Activated naive CD8-positive, alpha-beta T cell (primary cell): ENCODE results near the gene TNFRSF13B.

Experiments used
- H3K27ac Mint-ChIP-seq: one replicate; pipeline ENCODE4 v1.8.0; 2021; ENCODE audit warnings: mixed read lengths
- H3K27me3 Mint-ChIP-seq: one replicate; pipeline ENCODE4 v1.8.0; 2021; ENCODE audit warnings: mixed read lengths
- H3K36me3 Mint-ChIP-seq: one replicate; pipeline ENCODE4 v1.8.0; 2021; ENCODE audit warnings: mixed read lengths
- H3K4me1 Mint-ChIP-seq: one replicate; pipeline ENCODE4 v1.8.0; 2021; ENCODE audit warnings: low read depth, mixed read lengths
- H3K4me3 Mint-ChIP-seq: one replicate; pipeline ENCODE4 v1.8.0; 2021; ENCODE audit warnings: mild to moderate bottlenecking, mixed read lengths
- H3K9me3 Mint-ChIP-seq: one replicate; pipeline ENCODE4 v1.8.0; 2021; ENCODE audit warnings: low read depth, mixed read lengths

Gene TNFRSF13B

DNA sequence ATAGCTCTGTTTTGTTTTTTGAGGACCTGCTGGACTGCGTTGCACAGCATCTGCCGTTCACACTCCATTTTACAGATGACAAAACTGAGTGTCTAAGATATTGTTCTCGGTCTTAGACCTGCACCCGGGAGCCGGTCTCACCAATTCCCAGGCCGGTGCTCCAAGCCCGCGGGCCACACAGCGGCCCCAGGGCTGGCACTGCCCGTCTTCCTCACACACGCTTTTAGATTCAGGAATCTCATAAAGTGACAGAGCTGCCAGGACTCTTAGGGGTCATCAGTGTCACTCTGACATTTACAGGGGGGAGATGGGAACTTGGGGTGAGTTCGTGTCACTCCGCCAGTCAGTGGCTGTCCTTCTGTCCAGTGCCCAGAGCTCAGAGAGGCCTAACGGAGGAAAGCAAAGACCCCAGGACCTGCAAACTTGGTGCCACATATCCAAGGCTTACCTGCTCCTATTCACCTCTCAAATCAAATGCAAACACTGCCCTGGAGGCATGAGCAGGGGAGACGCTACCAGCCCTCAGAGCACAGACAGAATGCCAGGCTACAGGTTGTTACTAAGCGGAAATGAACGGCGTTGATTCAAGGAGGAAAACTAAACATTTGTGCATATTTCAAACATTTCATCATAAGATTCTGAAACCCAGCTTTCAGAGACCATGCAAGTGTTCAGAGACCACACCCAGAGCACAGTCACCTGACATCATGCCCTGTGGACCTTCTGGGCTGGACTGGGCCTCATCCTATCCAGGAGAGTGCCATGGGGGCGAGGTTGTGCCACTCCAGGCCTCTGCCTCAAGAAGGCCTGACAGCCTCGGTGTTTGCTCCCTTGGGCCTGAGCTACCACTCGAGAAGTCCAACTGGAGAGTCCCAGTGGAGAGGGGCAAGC, 29.5 kb downstream of the TNFRSF13B start:
- H3K27me3 Mint-ChIP-seq = peaks cover 2% of the 10 kb centered on the region
- no peaks in the 10 kb centered on the region for H3K36me3 Mint-ChIP-seq
- no peaks in the 10 kb centered on the region for H3K9me3 Mint-ChIP-seq
- H3K4me3 Mint-ChIP-seq = no peak overlapping the region
- H3K27ac Mint-ChIP-seq = no peak overlapping the region
- H3K4me1 Mint-ChIP-seq = no peaks in the 10 kb centered on the region

DNA sequence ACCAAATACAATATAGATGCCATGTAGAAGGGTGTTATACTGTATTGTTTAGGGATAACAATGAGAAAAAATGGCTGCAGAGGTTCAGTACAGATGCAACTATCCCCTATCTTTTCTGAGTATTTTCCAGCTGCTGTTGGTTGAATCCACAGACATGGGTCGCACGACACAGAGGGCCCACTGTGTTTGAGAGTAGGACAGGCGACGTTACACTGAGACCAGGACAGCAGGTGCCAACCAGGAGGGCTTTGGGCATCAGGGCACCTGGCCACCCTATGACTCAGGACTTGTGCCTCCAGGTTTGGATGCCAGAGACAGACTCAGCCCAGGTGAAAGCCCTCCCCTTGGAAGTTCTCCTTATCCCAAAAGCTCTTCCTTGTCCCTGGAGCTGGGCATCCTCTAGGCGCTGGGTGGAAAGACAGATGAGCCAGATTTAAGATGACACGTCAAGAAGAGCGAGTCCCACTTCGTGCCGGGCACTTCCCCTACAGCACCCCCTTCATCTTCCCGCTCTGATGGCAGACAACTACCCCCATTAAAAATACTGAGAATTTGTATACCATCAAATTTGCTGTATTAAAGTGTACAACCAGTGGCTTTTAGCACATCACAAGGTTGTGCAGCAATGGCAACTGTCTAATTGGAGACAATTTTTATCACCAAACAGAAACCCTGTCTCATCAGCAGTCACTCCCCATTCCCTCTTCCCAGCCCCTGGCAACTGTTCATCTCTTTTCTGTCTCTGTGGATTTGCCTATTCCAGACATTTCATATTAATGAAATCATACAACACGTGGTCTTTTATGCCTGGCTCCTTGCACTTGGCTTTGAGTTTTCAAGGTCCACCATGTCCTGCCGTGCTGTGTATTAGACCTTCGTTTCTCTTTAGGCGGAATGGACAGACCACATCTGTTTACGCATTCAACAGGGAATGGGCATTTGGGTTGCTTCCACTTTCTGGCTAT, 30.6 kb downstream of the TNFRSF13B start:
- H3K27ac Mint-ChIP-seq = no peak overlapping the region
- no peaks in the 10 kb centered on the region for H3K36me3 Mint-ChIP-seq
- no peaks in the 10 kb centered on the region for H3K9me3 Mint-ChIP-seq
- peaks cover 2% of the 10 kb centered on the region for H3K27me3 Mint-ChIP-seq
- no peak overlapping the region for H3K4me3 Mint-ChIP-seq
- H3K4me1 Mint-ChIP-seq = no peaks in the 10 kb centered on the region

DNA sequence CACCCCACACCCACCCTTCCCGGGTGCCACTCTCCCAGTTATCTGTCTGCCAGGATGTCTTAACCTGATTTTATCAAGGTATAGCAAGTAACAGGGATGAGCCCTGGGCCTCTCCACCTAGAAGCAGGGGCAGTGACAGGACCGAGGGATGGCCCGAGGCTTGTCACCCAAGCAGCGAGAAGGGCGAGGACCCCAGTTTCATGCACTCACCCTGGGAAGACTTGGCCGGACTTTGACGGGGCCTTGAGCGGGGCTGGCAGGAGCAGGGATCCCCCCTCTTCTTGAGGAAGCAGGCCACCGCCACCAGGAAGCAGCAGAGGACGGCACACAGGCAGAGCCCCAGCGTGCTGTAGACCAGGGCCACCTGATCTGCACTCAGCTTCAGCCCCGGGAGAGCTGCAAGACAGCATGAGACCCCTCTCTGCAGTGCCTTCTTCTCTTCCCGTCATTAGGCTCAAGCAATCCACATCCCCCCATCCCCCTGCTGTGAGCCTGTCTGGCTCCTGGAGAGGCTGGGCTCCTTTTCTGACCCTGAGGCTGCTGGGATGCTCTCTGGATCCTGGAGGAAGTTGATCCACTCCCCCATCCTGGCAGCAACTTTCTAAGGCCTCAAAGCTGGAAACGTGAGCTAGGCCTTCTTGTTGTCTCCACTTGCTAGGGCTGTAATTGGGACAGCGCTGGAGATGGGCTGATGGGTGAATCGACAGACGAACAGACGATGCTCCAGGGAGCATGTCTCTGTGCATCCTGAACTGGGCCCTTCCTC, 31.6 kb downstream of the TNFRSF13B start:
- H3K27ac Mint-ChIP-seq = no peak overlapping the region
- H3K4me1 Mint-ChIP-seq = no peaks in the 10 kb centered on the region
- no peaks in the 10 kb centered on the region for H3K9me3 Mint-ChIP-seq
- H3K36me3 Mint-ChIP-seq = no peaks in the 10 kb centered on the region
- peaks cover 2% of the 10 kb centered on the region for H3K27me3 Mint-ChIP-seq
- H3K4me3 Mint-ChIP-seq = no peak overlapping the region

DNA sequence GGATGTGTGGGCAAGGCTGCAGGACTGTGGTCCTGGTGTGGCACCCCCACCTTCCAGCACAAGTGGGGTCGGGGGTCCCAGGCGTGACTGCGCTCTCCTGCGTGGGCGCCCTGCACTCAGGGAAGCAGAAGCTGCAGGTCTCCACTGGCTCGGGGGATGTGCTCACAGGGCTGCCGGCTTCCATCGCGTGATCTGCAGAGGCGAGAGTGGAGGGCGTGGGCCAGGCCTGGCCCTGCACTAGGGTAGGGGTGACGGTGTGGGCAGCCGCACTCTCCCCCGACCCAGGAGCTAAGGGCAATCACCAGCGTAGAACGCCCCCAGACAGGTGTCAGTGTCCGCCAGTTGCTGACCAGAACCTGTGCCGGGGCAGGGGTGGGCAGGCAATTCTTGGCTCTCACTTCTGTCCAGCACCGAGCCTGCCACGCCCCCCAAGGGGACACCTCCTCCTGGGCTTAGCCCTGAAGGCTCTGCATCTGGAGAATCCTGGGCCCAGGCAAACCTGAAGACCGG, 32.3 kb downstream of the TNFRSF13B start:
- Mint-ChIP-seq H3K4me3 (no peak overlapping the region), H3K27me3 (peaks cover 2% of the 10 kb centered on the region), H3K9me3 (no peaks in the 10 kb centered on the region), H3K27ac (no peak overlapping the region), H3K4me1 (no peaks in the 10 kb centered on the region), H3K36me3 (no peaks in the 10 kb centered on the region)

DNA sequence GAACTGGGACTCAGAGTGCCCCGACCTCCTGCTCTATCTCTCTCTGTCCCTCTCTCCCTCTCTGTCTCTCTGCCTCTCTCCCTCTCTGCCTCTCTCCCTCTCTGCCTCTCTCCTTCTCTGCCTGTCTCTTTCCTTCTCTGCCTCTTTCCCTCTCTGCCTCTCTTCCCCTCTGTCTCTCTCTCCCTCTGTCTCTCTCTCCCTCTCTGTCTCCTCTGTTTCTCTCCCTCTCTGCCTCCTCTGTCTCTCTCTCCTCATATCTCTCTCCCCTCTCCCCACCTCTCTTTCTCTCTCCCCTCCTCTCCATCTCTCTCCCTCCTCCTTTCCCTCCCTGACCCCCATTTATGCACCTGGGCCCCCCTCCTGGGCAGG, 32.7 kb downstream of the TNFRSF13B start:
- no peaks in the 10 kb centered on the region for H3K4me1 Mint-ChIP-seq
- peaks cover 2% of the 10 kb centered on the region for H3K27me3 Mint-ChIP-seq
- no peak overlapping the region for H3K27ac Mint-ChIP-seq
- no peaks in the 10 kb centered on the region for H3K36me3 Mint-ChIP-seq
- no peak overlapping the region for H3K4me3 Mint-ChIP-seq
- no peaks in the 10 kb centered on the region for H3K9me3 Mint-ChIP-seq

DNA sequence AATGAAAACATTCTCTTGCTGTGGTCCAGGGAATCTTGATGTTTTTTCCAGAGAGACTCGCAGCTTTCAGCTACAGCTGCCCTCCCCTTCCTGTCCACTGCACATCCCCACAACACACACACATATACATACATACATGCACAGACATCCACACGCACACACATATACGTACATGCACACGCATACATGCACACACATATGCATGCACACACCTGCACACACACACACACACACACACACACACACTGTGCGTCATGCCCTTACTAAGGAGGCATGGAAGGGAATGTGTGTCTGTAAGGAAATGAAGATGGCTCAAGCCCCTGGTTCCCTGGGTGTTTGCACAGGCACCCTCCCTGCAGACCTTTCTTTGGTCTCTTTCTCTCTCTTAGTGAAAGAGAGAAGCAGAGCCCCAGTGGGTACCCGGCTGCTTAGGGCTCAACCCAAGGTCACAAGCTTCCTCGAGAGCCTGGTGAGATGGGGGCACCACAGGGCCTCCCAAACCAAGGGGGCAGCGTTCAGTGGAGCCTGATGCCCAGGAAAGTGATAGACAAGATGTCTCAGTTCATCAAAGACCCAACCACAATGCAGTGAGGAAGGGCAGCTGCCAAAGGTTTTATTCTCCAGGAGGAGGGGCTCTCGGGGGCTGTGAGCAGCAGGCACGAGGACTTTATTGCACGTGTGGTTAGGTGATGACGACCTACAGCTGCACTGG, 33.3 kb downstream of the TNFRSF13B start:
- no peak overlapping the region for H3K27ac Mint-ChIP-seq
- H3K4me3 Mint-ChIP-seq = no peak overlapping the region
- no peaks in the 10 kb centered on the region for H3K9me3 Mint-ChIP-seq
- H3K36me3 Mint-ChIP-seq = no peaks in the 10 kb centered on the region
- no peaks in the 10 kb centered on the region for H3K4me1 Mint-ChIP-seq
- H3K27me3 Mint-ChIP-seq = peaks cover 2% of the 10 kb centered on the region

DNA sequence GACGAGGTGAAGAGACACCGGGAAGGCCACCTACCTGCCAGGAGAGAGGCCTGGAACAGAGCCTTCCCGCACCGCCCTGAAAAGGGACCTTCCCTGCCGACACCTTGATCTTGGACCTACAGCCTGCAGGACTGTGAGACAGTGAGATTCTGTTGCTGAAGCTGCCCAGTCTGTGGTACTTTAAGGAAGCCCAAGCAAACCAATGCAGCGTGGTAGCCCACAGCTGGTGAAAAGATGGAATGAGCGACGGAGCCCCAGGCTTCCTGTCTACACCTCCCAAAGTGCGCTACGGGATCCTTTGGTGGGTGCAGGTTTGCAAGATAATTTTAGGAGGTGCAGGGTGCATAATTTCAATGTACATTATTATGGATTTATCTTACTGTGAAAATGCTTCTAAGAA, 33.9 kb downstream of the TNFRSF13B start:
- no peaks in the 10 kb centered on the region for H3K4me1 Mint-ChIP-seq
- no peaks in the 10 kb centered on the region for H3K9me3 Mint-ChIP-seq
- H3K36me3 Mint-ChIP-seq = no peaks in the 10 kb centered on the region
- peaks cover 2% of the 10 kb centered on the region for H3K27me3 Mint-ChIP-seq
- no peak overlapping the region for H3K27ac Mint-ChIP-seq
- no peak overlapping the region for H3K4me3 Mint-ChIP-seq

DNA sequence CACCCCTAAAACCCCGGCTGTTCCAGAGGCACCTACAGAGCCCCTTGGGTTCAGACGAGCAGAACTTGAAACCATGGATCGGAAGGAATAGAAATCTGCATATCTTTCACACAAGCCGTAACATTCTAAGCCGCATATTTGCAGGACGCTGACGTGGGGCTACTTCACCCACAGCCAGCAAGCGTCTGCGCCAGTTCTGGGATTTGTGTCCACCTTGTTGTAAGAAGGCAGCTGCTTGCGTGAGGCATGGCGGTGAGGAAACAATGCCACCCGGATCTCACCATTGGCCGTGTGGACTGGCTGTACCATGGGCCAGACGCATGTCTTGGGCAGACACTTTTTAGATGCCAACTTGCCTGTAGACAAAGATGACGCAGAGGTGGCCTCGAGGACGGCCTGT, 34.5 kb downstream of the TNFRSF13B start:
- Mint-ChIP-seq H3K9me3 (no peaks in the 10 kb centered on the region), H3K4me3 (no peak overlapping the region), H3K4me1 (no peaks in the 10 kb centered on the region), H3K27me3 (peaks cover 2% of the 10 kb centered on the region), H3K36me3 (no peaks in the 10 kb centered on the region), H3K27ac (no peak overlapping the region)

DNA sequence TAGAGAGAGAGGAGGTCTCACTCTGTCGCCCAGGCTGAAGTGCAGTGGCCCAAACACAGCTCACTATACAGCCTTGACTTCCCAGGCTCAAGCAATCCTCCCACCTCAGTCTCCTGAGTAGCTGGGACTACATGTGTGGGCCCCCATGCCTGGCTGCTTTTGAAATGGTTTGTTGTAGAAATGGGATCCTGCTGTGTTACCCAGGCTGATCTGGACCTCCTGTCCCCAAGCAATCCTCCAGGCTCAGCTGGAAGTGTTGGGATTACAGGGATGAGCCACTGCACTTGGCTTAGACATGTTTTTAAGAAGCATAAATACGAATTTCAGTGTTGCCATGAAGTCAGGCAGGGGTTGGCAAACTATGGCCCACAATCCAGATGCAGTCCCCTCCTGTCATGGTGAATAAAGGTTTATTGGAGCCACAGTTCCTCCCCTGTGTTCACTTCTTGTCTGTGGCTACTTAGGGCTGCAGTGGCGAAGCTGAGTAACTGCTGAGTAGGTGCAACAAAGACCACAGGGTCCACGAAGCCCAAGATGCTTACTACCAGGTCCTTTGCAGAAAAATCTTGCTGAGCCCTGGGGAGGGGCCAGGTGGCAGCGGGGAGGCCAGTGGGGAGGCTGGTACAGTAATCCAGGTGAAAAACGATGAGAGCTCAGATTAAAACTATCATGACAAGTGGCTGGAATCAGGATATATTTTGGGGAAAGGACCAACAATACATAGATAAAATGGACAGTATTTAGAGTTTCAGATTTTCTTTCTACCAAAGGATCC, 35.2 kb downstream of the TNFRSF13B start:
- no peak overlapping the region for H3K4me3 Mint-ChIP-seq
- H3K36me3 Mint-ChIP-seq = no peaks in the 10 kb centered on the region
- H3K27me3 Mint-ChIP-seq = peaks cover 2% of the 10 kb centered on the region
- no peaks in the 10 kb centered on the region for H3K4me1 Mint-ChIP-seq
- no peak overlapping the region for H3K27ac Mint-ChIP-seq
- H3K9me3 Mint-ChIP-seq = no peaks in the 10 kb centered on the region

DNA sequence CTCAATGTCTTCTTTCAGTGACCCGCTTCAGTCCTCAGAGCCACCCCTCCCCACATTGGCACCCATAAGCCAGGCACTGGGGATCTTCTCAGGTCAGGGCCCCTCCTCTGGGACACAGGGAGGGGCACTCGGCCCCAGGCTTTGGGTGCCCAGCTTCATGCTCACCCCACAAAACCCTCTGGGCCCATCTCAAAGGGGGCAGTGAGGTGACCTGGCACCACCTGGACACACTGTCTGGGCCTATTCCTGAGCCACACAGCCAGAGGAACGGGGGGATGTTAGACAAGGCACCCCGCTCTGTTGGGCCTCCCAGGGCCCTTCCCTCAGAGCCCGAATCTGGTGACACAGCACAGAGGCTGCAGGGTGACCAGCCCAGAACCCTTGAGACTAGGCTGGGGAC, 36.1 kb downstream of the TNFRSF13B start:
- Mint-ChIP-seq H3K9me3 (no peaks in the 10 kb centered on the region), H3K27me3 (peaks cover 2% of the 10 kb centered on the region), H3K4me1 (no peaks in the 10 kb centered on the region), H3K27ac (no peak overlapping the region), H3K36me3 (no peaks in the 10 kb centered on the region), H3K4me3 (no peak overlapping the region)

DNA sequence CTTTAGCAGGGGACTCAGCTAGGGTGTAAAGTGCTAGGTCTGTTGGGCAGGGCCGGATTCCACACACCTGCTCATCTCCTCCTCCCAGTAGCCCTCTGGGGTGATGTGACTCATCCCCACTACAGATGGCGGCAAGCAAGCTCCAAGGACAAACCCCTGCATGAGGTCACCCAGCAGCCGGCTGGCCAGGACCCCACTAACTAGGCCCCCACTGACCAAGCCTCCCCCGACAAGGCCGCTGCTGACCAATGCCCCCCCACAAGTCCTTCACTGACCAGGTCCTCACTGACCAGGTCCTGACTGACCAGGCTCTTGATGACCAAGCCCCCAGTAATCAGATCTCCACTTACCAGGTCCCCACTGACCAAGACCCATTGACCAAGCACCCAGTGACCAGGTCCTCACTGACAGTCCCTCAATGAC, 36.7 kb downstream of the TNFRSF13B start:
- Mint-ChIP-seq H3K4me3 (no peak overlapping the region), H3K36me3 (no peaks in the 10 kb centered on the region), H3K9me3 (no peaks in the 10 kb centered on the region), H3K4me1 (no peaks in the 10 kb centered on the region), H3K27me3 (peaks cover 2% of the 10 kb centered on the region), H3K27ac (no peak overlapping the region)

DNA sequence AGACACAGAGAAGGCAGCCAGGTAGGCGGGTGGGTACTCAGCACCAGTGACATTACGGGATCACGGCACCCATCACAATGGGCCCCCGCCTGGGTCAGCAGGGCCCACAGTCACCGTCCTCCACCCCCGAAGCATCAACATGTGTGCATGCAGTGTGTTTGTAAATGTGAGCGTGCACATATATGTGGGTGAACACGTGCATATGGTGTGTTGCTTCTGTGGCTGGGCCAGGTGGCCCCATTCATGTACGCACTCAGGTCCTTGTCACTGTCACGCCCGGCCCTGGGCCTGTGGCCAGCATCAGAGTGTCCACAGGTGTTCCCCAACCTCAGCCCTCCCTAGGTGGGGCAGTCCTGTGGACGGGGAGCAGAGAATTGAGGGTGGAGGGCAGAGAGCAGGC, 37.1 kb downstream of the TNFRSF13B start:
- Mint-ChIP-seq H3K4me3 (no peak overlapping the region), H3K27ac (no peak overlapping the region), H3K27me3 (peaks cover 2% of the 10 kb centered on the region)

DNA sequence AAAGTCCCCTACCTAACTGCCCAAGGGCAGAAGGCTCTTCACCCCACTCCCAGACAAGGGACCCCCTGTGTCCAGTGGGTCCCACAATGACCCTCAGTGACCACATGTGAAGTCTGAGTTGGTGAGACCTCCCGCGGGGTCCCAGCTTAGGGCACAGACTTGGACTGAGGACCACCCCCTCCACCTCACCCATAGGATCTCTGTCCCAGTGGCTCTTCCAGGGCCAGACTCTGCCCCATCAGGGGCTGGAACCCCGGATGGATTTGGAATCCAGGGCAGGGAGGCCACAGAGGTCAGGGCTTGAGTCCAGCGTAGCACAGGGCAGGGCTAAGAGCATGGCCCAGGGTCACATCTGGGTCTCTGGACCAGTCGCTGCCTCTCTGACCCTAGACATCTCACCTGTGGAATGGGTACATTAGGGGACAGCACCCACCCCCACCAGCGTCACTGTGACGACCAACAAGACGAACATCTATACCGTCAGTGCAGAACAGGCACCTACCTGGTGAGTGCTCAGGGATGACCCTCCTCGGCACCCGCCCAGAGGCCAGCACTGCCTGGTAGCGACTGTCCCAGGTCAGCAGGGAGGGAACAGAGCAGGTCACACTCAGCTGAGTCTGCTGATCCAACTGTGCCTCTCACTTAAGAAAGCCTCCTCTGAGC, 37.7 kb downstream of the TNFRSF13B start:
- Mint-ChIP-seq H3K9me3 (no peaks in the 10 kb centered on the region), H3K4me1 (no peaks in the 10 kb centered on the region), H3K36me3 (no peaks in the 10 kb centered on the region), H3K27me3 (peaks cover 2% of the 10 kb centered on the region), H3K27ac (no peak overlapping the region), H3K4me3 (no peak overlapping the region)

More for the DNA sequence above, 37.1 kb downstream of the TNFRSF13B start:
- Mint-ChIP-seq H3K36me3 (no peaks in the 10 kb centered on the region), H3K9me3 (no peaks in the 10 kb centered on the region), H3K4me1 (no peaks in the 10 kb centered on the region)
